Right atrium auricular region (tissue), 2 donors: ENCODE results near the gene KRTAP20-1. TPM values are rescaled to one million over a fixed set of nuclear protein-coding genes. Genes with fewer than 3 reads are reported as not detected.

ENCODE experiments used
- DNase-seq: peaks from one replicate; pipeline ENCODE4 v3.0.0-alpha.2; 2019; ENCODE audit warnings: low spot score
- H3K27ac ChIP-seq, 2 donors: fragments of 200-600 bp; sonication (generic); 1 replicate in 1 of 2; 2 replicates in 1 of 2; pipeline ENCODE4 v1.5.1; 2016 to 2019
- H3K27me3 ChIP-seq, 2 donors: fragments of 200-600 bp; sonication (generic); one replicate each; pipeline versions ENCODE4 v1.5.1 to v1.6.0; 2017 to 2019
- H3K36me3 ChIP-seq: fragments of 200-600 bp; sonication (generic); one replicate; pipeline ENCODE4 v1.5.1; 2016
- H3K4me1 ChIP-seq, 2 donors: fragments of 200-600 bp; sonication (generic); one replicate each; pipeline versions ENCODE4 v1.5.1 to v1.6.0; 2017 to 2019
- H3K4me3 ChIP-seq, 2 donors: fragments of 200-600 bp; sonication (generic); 1 replicate in 1 of 2; 2 replicates in 1 of 2; pipeline ENCODE4 v1.5.1; 2017 to 2019; ENCODE audit warnings: mild to moderate bottlenecking in 1 of 2, moderate library complexity in 1 of 2
- H3K9me3 ChIP-seq, 2 donors: fragments of 200-600 bp; sonication (generic); one replicate each; pipeline ENCODE4 v1.5.1; 2019
- CTCF ChIP-seq, 2 donors: fragments of 200-600 bp; sonication (generic); IDR thresholded peaks; one replicate each; pipeline ENCODE4 v1.5.1; 2019; ENCODE audit warnings: antibody characterized with exemption in 2 of 2
- total RNA-seq, 2 donors: library from RNA; depleted of rRNA; stranded (reverse); fragments of >200 nt; gene quantifications; one replicate each; pipeline ENCODE4 v1.1.0, GENCODE V29; 2016

Gene KRTAP20-1
- total RNA-seq, 2 donors from 2014 or later: not detected

GRCh38 chr21:30613836-30614235 lies 2.4 kb upstream of the KRTAP20-1 start, which contains the start of gene KRTAP6-1:
TSS of gene KRTAP6-1 (minus strand) at chr21:30613930. CDS start at chr21:30613904, 26 bp downstream.
- Histone ChIP-seq H3K9me3 (no peaks in the 10 kb centered on the region), H3K27me3 (no peaks in the 10 kb centered on the region), H3K27ac (no peak within 1 kb of the TSS), H3K36me3 (no peaks in the 10 kb centered on the region), H3K4me1 (no peaks in the 10 kb centered on the region), H3K4me3 (no peak within 1 kb of the TSS)
- TF ChIP-seq CTCF (IDR thresholded peaks at IDR 0.05): no peak
- DNase-seq: no peak

- H3K27me3 ChIP-seq: no peaks in the 10 kb centered on the region
- H3K4me3 ChIP-seq: no peak overlapping the region
- no peaks in the 10 kb centered on the region for H3K9me3 ChIP-seq
- no peaks in the 10 kb centered on the region for H3K4me1 ChIP-seq
- DNase-seq: no peak
- TF ChIP-seq CTCF (IDR thresholded peaks at IDR 0.05): no peak
- H3K27ac ChIP-seq: no peak overlapping the region
- no peaks in the 10 kb centered on the region for H3K36me3 ChIP-seq
Measured at GRCh38 chr21:30615199-30615598, 1.0 kb upstream of the KRTAP20-1 start.

GRCh38 chr21:30620080-30620479 lies 3.9 kb downstream of the KRTAP20-1 start:
- Histone ChIP-seq H3K4me3 (no peak overlapping the region), H3K9me3 (no peaks in the 10 kb centered on the region), H3K27ac (no peak overlapping the region), H3K4me1 (no peaks in the 10 kb centered on the region), H3K27me3 (no peaks in the 10 kb centered on the region), H3K36me3 (no peaks in the 10 kb centered on the region)
- TF ChIP-seq CTCF (IDR thresholded peaks at IDR 0.05): no peak
- DNase-seq: no peak

GRCh38 chr21:30620522-30620921 lies 4.3 kb downstream of the KRTAP20-1 start, which contains the start of gene KRTAP20-4:
TSS of gene KRTAP20-4 (plus strand) at chr21:30620627.
- H3K27ac ChIP-seq: no peak within 1 kb of the TSS
- TF ChIP-seq CTCF (IDR thresholded peaks at IDR 0.05): no peak
- H3K4me1 ChIP-seq: no peaks in the 10 kb centered on the region
- no peak for DNase-seq
- H3K9me3 ChIP-seq: no peaks in the 10 kb centered on the region
- no peak within 1 kb of the TSS for H3K4me3 ChIP-seq
- no peaks in the 10 kb centered on the region for H3K36me3 ChIP-seq
- H3K27me3 ChIP-seq: no peaks in the 10 kb centered on the region

GRCh38 chr21:30623362-30623761 lies 7.1 kb downstream of the KRTAP20-1 start:
- no peak for DNase-seq
- TF ChIP-seq CTCF (IDR thresholded peaks at IDR 0.05): no peak
- H3K27ac ChIP-seq: no peak overlapping the region
- H3K4me3 ChIP-seq: no peak overlapping the region
- H3K4me1 ChIP-seq: no peaks in the 10 kb centered on the region
- H3K27me3 ChIP-seq: no peaks in the 10 kb centered on the region
- H3K9me3 ChIP-seq: no peaks in the 10 kb centered on the region
- no peaks in the 10 kb centered on the region for H3K36me3 ChIP-seq

- no peak overlapping the region for H3K27ac ChIP-seq
- H3K27me3 ChIP-seq: no peaks in the 10 kb centered on the region
- H3K4me3 ChIP-seq: no peak overlapping the region
- H3K36me3 ChIP-seq: no peaks in the 10 kb centered on the region
- H3K4me1 ChIP-seq: no peaks in the 10 kb centered on the region
- H3K9me3 ChIP-seq: no peaks in the 10 kb centered on the region
- no peak for TF ChIP-seq CTCF (IDR thresholded peaks at IDR 0.05)
- DNase-seq: no peak
Measured at GRCh38 chr21:30625449-30626165, 9.4 kb downstream of the KRTAP20-1 start.
